Endothelial cell of umbilical vein (primary cell): ENCODE measurements around the gene SAMD10. TPM values are rescaled to one million over a fixed set of nuclear protein-coding genes. Genes with fewer than 3 reads are reported as not detected.

Source experiments
- BruUV-seq: library from RNA; stranded (reverse); fragments of 400-500 nt; replicated peaks from 2 replicates; lab custom pipeline; 2021; lab: Mats Ljungman, UMichigan
- CTCF ChIA-PET: fragments of 300-600, 350-600 bp; sonication (Branson Sonifier 250); formaldehyde crosslinking; loops from one replicate; lab custom pipeline; 2021; ENCODE audit warnings: antibody characterized with exemption, inconsistent platforms; lab: Charles Lee
- POLR2A ChIA-PET: fragments of 300-600, 350-600 bp; sonication (Branson Sonifier 250); formaldehyde crosslinking; loops from one replicate; lab custom pipeline; 2021; ENCODE audit warnings: antibody characterized with exemption, inconsistent platforms; lab: Charles Lee
- DNase-seq: peaks from one replicate; pipeline ENCODE4 v3.0.0-alpha.2; 2011; ENCODE audit warnings: low read depth, low spot score
- FAIRE-seq: peaks from 2 replicates; lab custom pipeline; 2011; peaks lifted over from hg19 to GRCh38; lab: Jason Lieb, UNC
- H2AFZ ChIP-seq: 2 replicates; pipeline ENCODE4 v1.6.0; 2012; ENCODE audit warnings: low read depth, low read length, control low read depth, inconsistent platforms
- H3K27ac ChIP-seq: 2 replicates; pipeline ENCODE4 v1.5.1; 2011; ENCODE audit warnings: low read depth, mild to moderate bottlenecking, control low read depth, low read length, moderate library complexity; ENCODE audit not compliant: insufficient read depth
- H3K27me3 ChIP-seq, 2 experiments: 2 replicates each; pipeline versions ENCODE4 v1.6.0 to v1.6.1; 2011; ENCODE audit warnings: low read length in 2 of 2, mixed read lengths in 1 of 2; ENCODE audit not compliant: control insufficient read depth in 2 of 2, insufficient read depth in 2 of 2
- H3K36me3 ChIP-seq, 2 experiments: 2 replicates in 1 of 2; 3 replicates in 1 of 2; pipeline ENCODE4 v1.5.1; 2011; ENCODE audit warnings: low read length in 2 of 2, mild to moderate bottlenecking in 1 of 2, moderate library complexity in 1 of 2; ENCODE audit not compliant: control insufficient read depth in 2 of 2, insufficient read depth in 2 of 2; ENCODE audit errors: extremely low read depth in 1 of 2
- H3K4me1 ChIP-seq: 3 replicates; pipeline ENCODE4 v1.5.1; 2011; ENCODE audit warnings: mild to moderate bottlenecking, low read length; ENCODE audit not compliant: control insufficient read depth, insufficient read depth; ENCODE audit errors: extremely low read depth
- H3K4me2 ChIP-seq: 2 replicates; pipeline ENCODE4 v1.6.1; 2011; ENCODE audit warnings: low read length, control low read depth, mixed read lengths; ENCODE audit not compliant: insufficient read depth
- H3K4me3 ChIP-seq, 3 experiments: fragments of 200-600 bp in 1 of 3; sonication (generic), shearing (Covaris generic) in 1 of 3; replicated peaks in 1 of 3; 2 replicates each; pipeline ENCODE4 v1.5.1; 2011 to 2016; ENCODE audit warnings: control low read depth in 3 of 3, low read length in 3 of 3, mild to moderate bottlenecking in 2 of 3, inconsistent platforms in 1 of 3, low read depth in 1 of 3, moderate library complexity in 1 of 3; ENCODE audit not compliant: insufficient read depth in 1 of 3
- H3K79me2 ChIP-seq: 2 replicates; pipeline ENCODE4 v1.6.0; 2012; ENCODE audit warnings: low read length, inconsistent platforms; ENCODE audit not compliant: control insufficient read depth, insufficient read depth
- H3K9ac ChIP-seq: replicated peaks from 2 replicates; pipeline ENCODE3; 2011; ENCODE audit warnings: low read length, control low read depth; ENCODE audit not compliant: insufficient read depth; ENCODE audit errors: extremely low read depth
- H3K9me1 ChIP-seq: replicated peaks from 3 replicates; pipeline ENCODE4 v1.6.0; 2011; ENCODE audit warnings: mild to moderate bottlenecking, low read length; ENCODE audit not compliant: control insufficient read depth, insufficient read depth; ENCODE audit errors: extremely low read depth
- H3K9me3 ChIP-seq: replicated peaks from 2 replicates; pipeline ENCODE4 v1.5.1; 2012; ENCODE audit warnings: low read length, inconsistent platforms; ENCODE audit not compliant: control insufficient read depth, insufficient read depth
- H4K20me1 ChIP-seq: replicated peaks from 2 replicates; pipeline ENCODE3; 2011; ENCODE audit warnings: mild to moderate bottlenecking, low read length; ENCODE audit not compliant: control insufficient read depth, insufficient read depth; ENCODE audit errors: extremely low read depth
- EZH2 ChIP-seq: IDR thresholded peaks from 2 replicates; pipeline ENCODE4 v1.6.1; 2012; ENCODE audit warnings: borderline replicate concordance, low read depth, mild to moderate bottlenecking, moderate library complexity, low read length, inconsistent platforms; ENCODE audit not compliant: severe bottlenecking
- FOS ChIP-seq: IDR thresholded peaks from 2 replicates; pipeline ENCODE4 v1.6.1; 2011; ENCODE audit warnings: mild to moderate bottlenecking, low read length, moderate library complexity, borderline replicate concordance; ENCODE audit not compliant: insufficient read depth
- GATA2 ChIP-seq: IDR thresholded peaks from 2 replicates; pipeline ENCODE4 v1.7.0; 2011; ENCODE audit warnings: low read depth, mild to moderate bottlenecking, moderate library complexity, mixed read lengths, low read length; ENCODE audit not compliant: insufficient read length, insufficient read depth
- JUN ChIP-seq: IDR thresholded peaks from 2 replicates; pipeline ENCODE4 v1.6.1; 2011; ENCODE audit warnings: borderline replicate concordance, low read depth; ENCODE audit not compliant: insufficient read length, insufficient read depth
- MYC ChIP-seq: IDR thresholded peaks from one replicate; pipeline ENCODE4 v1.6.1; 2011; ENCODE audit warnings: mild to moderate bottlenecking, low read depth, low read length
- POLR2A ChIP-seq: IDR thresholded peaks from 2 replicates; pipeline ENCODE4 v1.6.1; 2012; ENCODE audit warnings: low read depth, mild to moderate bottlenecking, control low read depth, low read length
- POLR2AphosphoS5 ChIP-seq: IDR thresholded peaks from 2 replicates; pipeline ENCODE4 v1.6.1; 2012; ENCODE audit warnings: low read depth, mild to moderate bottlenecking, control low read depth, low read length, moderate library complexity; ENCODE audit not compliant: insufficient read depth
- dilution Hi-C: fragments of 300-500 bp; cut with MboI; formaldehyde crosslinking; loops from one replicate; pipeline ENCODE4 v1.15.0; 2019; ENCODE audit warnings: low sequenced_read_pairs; ENCODE audit not compliant: extremely low pct_ligation_motif_present
- intact Hi-C: fragments of 100-400 bp; cut with micrococcal nuclease; formaldehyde crosslinking; loops from one replicate; pipeline ENCODE4 v1.10.0; 2022
- polyA plus RNA-seq, 4 experiments: library from polyadenylated mRNA; depleted of rRNA in 3 of 4; stranded (reverse) in 3 of 4; unstranded in 1 of 4; fragments of >200 nt; gene quantifications; 2 replicates each; pipeline versions ENCODE4 v1.2.1 to v1.2.3, GENCODE V29; 2011 to 2012; ENCODE audit warnings: missing spikeins in 1 of 4
- total RNA-seq: library from RNA; stranded (reverse); gene quantifications from 2 replicates; pipeline ENCODE4 v1.2.3, GENCODE V29; 2021
- TF ChIP-seq, protein P1 (sequence below), 2 donors: IDR thresholded peaks; 1 replicate in 1 of 2; 2 replicates in 1 of 2; pipeline ENCODE4 v1.5.1; 2011; ENCODE audit warnings: low read length in 2 of 2, mild to moderate bottlenecking in 2 of 2, moderate library complexity in 2 of 2, control low read depth in 1 of 2, inconsistent platforms in 1 of 2, low read depth in 1 of 2; ENCODE audit not compliant: insufficient read depth in 1 of 2; ENCODE audit errors: extremely low read depth in 1 of 2
- TF ChIP-seq, protein P2 (sequence below): IDR thresholded peaks from 2 replicates; pipeline ENCODE4 v1.6.1; 2011; ENCODE audit not compliant: insufficient read depth, insufficient read length

Gene SAMD10
- total and polyA plus RNA-seq, 2 donors (not counting 3 experiments of a cell fraction or from before 2014, with no cell fraction given): 4.7 to 5.3 TPM

DNA sequence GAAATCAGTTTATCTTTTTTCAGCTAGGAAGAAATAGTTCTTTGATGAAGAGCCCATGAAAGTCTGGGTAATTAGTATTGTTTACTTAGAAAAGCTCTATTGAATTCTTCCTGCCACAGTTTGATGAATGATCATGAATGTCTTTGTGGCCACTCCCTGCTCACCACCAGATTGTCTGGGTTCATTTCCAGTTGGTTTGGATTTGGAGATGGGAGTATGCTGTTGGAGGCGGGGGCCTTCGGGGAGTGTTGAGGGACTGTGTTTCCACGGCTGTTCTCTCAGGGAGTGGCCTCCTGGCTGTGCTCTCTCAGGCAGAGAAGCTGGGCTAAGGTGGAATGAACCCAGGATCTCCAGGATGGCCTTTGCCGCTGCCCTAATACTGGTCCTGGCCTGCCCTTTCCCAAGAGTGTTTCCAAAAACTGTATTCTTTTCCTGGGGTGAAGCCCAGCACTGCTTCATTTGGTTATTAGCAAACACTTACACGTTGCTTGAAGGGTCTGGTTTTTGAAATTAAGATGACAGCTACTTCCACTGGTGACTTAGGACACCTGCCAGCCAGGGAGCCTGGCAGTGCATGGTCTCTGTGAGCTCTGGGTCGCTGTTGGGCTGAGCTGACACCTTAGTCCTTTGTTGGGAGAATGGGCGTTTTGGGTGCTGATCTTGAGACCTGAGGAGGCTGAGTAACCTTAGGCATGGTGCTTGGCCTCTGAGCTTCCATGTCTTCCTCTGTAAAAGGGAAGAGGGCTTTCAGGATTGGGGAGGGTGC, 24.7 kb upstream of the SAMD10 start:
- Histone ChIP-seq H3K36me3 (peaks cover 12 to 56% of the 10 kb centered on the region in 2 experiments), H2AFZ (no peak overlapping the region), H3K27me3 (no peaks in the 10 kb centered on the region), H3K27ac (no peak overlapping the region), H4K20me1 (no peaks in the 10 kb centered on the region), H3K4me1 (peaks cover 2% of the 10 kb centered on the region), H3K9ac (no peak overlapping the region), H3K9me3 (no peaks in the 10 kb centered on the region), H3K4me3 (no peak overlapping the region), H3K79me2 (no peaks in the 10 kb centered on the region), H3K4me2 (no peak overlapping the region), H3K9me1 (no peaks in the 10 kb centered on the region)
- intact Hi-C loops: no loop called here
- ChIA-PET POLR2A (no interaction called here), CTCF (no interaction called here)
- no TSS peak for BruUV-seq
- FAIRE-seq (no peak), DNase-seq (no peak)
- dilution Hi-C loops: no loop called here
- TF ChIP-seq JUN (no peak), EZH2 (no peak), MYC (no peak), POLR2AphosphoS5 (no peak), FOS (no peak), GATA2 (no peak), POLR2A (no peak)
- TF ChIP-seq, protein P1, sequence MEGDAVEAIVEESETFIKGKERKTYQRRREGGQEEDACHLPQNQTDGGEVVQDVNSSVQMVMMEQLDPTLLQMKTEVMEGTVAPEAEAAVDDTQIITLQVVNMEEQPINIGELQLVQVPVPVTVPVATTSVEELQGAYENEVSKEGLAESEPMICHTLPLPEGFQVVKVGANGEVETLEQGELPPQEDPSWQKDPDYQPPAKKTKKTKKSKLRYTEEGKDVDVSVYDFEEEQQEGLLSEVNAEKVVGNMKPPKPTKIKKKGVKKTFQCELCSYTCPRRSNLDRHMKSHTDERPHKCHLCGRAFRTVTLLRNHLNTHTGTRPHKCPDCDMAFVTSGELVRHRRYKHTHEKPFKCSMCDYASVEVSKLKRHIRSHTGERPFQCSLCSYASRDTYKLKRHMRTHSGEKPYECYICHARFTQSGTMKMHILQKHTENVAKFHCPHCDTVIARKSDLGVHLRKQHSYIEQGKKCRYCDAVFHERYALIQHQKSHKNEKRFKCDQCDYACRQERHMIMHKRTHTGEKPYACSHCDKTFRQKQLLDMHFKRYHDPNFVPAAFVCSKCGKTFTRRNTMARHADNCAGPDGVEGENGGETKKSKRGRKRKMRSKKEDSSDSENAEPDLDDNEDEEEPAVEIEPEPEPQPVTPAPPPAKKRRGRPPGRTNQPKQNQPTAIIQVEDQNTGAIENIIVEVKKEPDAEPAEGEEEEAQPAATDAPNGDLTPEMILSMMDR (IDR thresholded peaks at IDR 0.05; ENCODE audit: extremely low read depth in 1 of 2, insufficient read depth in 1 of 2, low read depth in 1 of 2, low read length in 2 of 2): no peak
- TF ChIP-seq, protein P2, sequence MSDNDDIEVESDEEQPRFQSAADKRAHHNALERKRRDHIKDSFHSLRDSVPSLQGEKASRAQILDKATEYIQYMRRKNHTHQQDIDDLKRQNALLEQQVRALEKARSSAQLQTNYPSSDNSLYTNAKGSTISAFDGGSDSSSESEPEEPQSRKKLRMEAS: no peak
